ENCODE measurements around the gene SPAG4.

SPAG4 gene

GRCh38 chr20:35620818-35621559 is 5.4 kb downstream of the SPAG4 start:
- peaks cover 8 to 15% of the 10 kb centered on the region in 2 experiments for H3K4me1 ChIP-seq (ENCODE audit: control insufficient read depth in 1 of 2, insufficient read depth in 2 of 2, low read length in 2 of 2)
- no peak overlapping the region for H2BK12ac ChIP-seq (ENCODE audit: low read length)
- H2AFZ ChIP-seq (ENCODE audit: insufficient read depth, low read length, poor library complexity): no peak overlapping the region
- DNase-seq: no peak
- H3K79me2 ChIP-seq (ENCODE audit: control insufficient read depth, insufficient read depth, low read length, poor library complexity): no peaks in the 10 kb centered on the region
- no peak overlapping the region for H3K9ac ChIP-seq (ENCODE audit: low read length)
- no peak overlapping the region for H3K4ac ChIP-seq (ENCODE audit: low read depth, low read length)
- H4K8ac ChIP-seq (ENCODE audit: low read depth, low read length): no peak overlapping the region
- no CpG with 5 or more reads among the region's 11 CpGs for WGBS (ENCODE audit: extremely low coverage, insufficient coverage, insufficient read length)
- H3K4me3 ChIP-seq (ENCODE audit: low read depth, low read length): no peak overlapping the region
- H3K27ac ChIP-seq (ENCODE audit: low read depth, low read length): no peak overlapping the region
- no peak overlapping the region for H3K4me2 ChIP-seq (ENCODE audit: low read length)
- H3K79me1 ChIP-seq (ENCODE audit: low read length): no peaks in the 10 kb centered on the region
- H3K18ac ChIP-seq (ENCODE audit: low read length): no peak overlapping the region
- H2BK5ac ChIP-seq (ENCODE audit: low read depth, low read length, poor library complexity): no peak overlapping the region
- no peak overlapping the region for H3K14ac ChIP-seq (ENCODE audit: low read length)
- H4K12ac ChIP-seq (ENCODE audit: low read depth, low read length): no peak overlapping the region
- no peaks in the 10 kb centered on the region for H3K9me3 ChIP-seq (ENCODE audit: insufficient read depth, low read depth, low read length)
- no peaks in the 10 kb centered on the region for H3K27me3 ChIP-seq (ENCODE audit: insufficient read depth, low read length)
- no peak overlapping the region for H4K91ac ChIP-seq (ENCODE audit: low read depth, low read length)
- no peak overlapping the region for H2AK5ac ChIP-seq (ENCODE audit: low read length)
- H2BK120ac ChIP-seq (ENCODE audit: insufficient read depth, low read length, poor library complexity): no peak overlapping the region
- H3K36me3 ChIP-seq (ENCODE audit: control insufficient read depth in 1 of 2, insufficient read depth in 2 of 2, low read length in 2 of 2): peaks cover 5 to 9% of the 10 kb centered on the region in 2 experiments
- no peak overlapping the region for H3K23ac ChIP-seq (ENCODE audit: low read length)

- no peak overlapping the region for H2BK5ac ChIP-seq (ENCODE audit: low read depth, low read length, poor library complexity)
- no peak overlapping the region for H3K23ac ChIP-seq (ENCODE audit: low read length)
- H4K8ac ChIP-seq (ENCODE audit: low read depth, low read length): no peak overlapping the region
- no peak overlapping the region for H3K18ac ChIP-seq (ENCODE audit: low read length)
- H2BK12ac ChIP-seq (ENCODE audit: low read length): no peak overlapping the region
- H3K4me3 ChIP-seq (ENCODE audit: low read depth, low read length): no peak overlapping the region
- no peak overlapping the region for H2AK5ac ChIP-seq (ENCODE audit: low read length)
- H4K91ac ChIP-seq (ENCODE audit: low read depth, low read length): no peak overlapping the region
- H3K4me2 ChIP-seq (ENCODE audit: low read length): no peak overlapping the region
- H3K14ac ChIP-seq (ENCODE audit: low read length): no peak overlapping the region
- no peak overlapping the region for H3K4ac ChIP-seq (ENCODE audit: low read depth, low read length)
- H2BK120ac ChIP-seq (ENCODE audit: insufficient read depth, low read length, poor library complexity): no peak overlapping the region
- no peaks in the 10 kb centered on the region for H3K79me2 ChIP-seq (ENCODE audit: control insufficient read depth, insufficient read depth, low read length, poor library complexity)
- H3K9ac ChIP-seq (ENCODE audit: low read length): no peak overlapping the region
- no peaks in the 10 kb centered on the region for H3K79me1 ChIP-seq (ENCODE audit: low read length)
- H3K9me3 ChIP-seq (ENCODE audit: insufficient read depth, low read depth, low read length): no peaks in the 10 kb centered on the region
- H3K27me3 ChIP-seq (ENCODE audit: insufficient read depth, low read length): no peaks in the 10 kb centered on the region
- H2AFZ ChIP-seq (ENCODE audit: insufficient read depth, low read length, poor library complexity): no peak overlapping the region
- H3K36me3 ChIP-seq (ENCODE audit: control insufficient read depth in 1 of 2, insufficient read depth in 2 of 2, low read length in 2 of 2): peaks cover 11 to 15% of the 10 kb centered on the region in 2 experiments
- no CpG with 5 or more reads among the region's 2 CpGs for WGBS (ENCODE audit: extremely low coverage, insufficient coverage, insufficient read length)
- no peak overlapping the region for H4K12ac ChIP-seq (ENCODE audit: low read depth, low read length)
- no peak overlapping the region for H3K27ac ChIP-seq (ENCODE audit: low read depth, low read length)
- peaks cover 8 to 15% of the 10 kb centered on the region in 2 experiments for H3K4me1 ChIP-seq (ENCODE audit: control insufficient read depth in 1 of 2, insufficient read depth in 2 of 2, low read length in 2 of 2)
- DNase-seq: no peak
Measured at GRCh38 chr20:35621560-35621946, 5.9 kb downstream of the SPAG4 start.

GRCh38 chr20:35625584-35626385 is 10.2 kb downstream of the SPAG4 start:
- H2BK5ac ChIP-seq (ENCODE audit: low read depth, low read length, poor library complexity): no peak overlapping the region
- no peak overlapping the region for H3K9ac ChIP-seq (ENCODE audit: low read length)
- H3K36me3 ChIP-seq (ENCODE audit: control insufficient read depth in 1 of 2, insufficient read depth in 2 of 2, low read length in 2 of 2): peaks cover 32 to 45% of the 10 kb centered on the region in 2 experiments
- H3K23ac ChIP-seq (ENCODE audit: low read length): no peak overlapping the region
- no peak overlapping the region for H4K91ac ChIP-seq (ENCODE audit: low read depth, low read length)
- no peak overlapping the region for H3K27ac ChIP-seq (ENCODE audit: low read depth, low read length)
- no peak overlapping the region for H4K8ac ChIP-seq (ENCODE audit: low read depth, low read length)
- H3K14ac ChIP-seq (ENCODE audit: low read length): no peak overlapping the region
- no peak overlapping the region for H2AFZ ChIP-seq (ENCODE audit: insufficient read depth, low read length, poor library complexity)
- H3K18ac ChIP-seq (ENCODE audit: low read length): no peak overlapping the region
- no CpG with 5 or more reads among the region's 6 CpGs for WGBS (ENCODE audit: extremely low coverage, insufficient coverage, insufficient read length)
- H3K9me3 ChIP-seq (ENCODE audit: insufficient read depth, low read depth, low read length): peaks cover 2% of the 10 kb centered on the region
- no peaks in the 10 kb centered on the region for H3K27me3 ChIP-seq (ENCODE audit: insufficient read depth, low read length)
- no peak for DNase-seq
- no peak overlapping the region for H3K4ac ChIP-seq (ENCODE audit: low read depth, low read length)
- H2BK12ac ChIP-seq (ENCODE audit: low read length): no peak overlapping the region
- no peaks in the 10 kb centered on the region for H3K79me1 ChIP-seq (ENCODE audit: low read length)
- H3K4me2 ChIP-seq (ENCODE audit: low read length): no peak overlapping the region
- H2BK120ac ChIP-seq (ENCODE audit: insufficient read depth, low read length, poor library complexity): no peak overlapping the region
- H4K12ac ChIP-seq (ENCODE audit: low read depth, low read length): no peak overlapping the region
- H3K4me1 ChIP-seq (ENCODE audit: control insufficient read depth in 1 of 2, insufficient read depth in 2 of 2, low read length in 2 of 2): no peaks in the 10 kb centered on the region
- no peaks in the 10 kb centered on the region for H3K79me2 ChIP-seq (ENCODE audit: control insufficient read depth, insufficient read depth, low read length, poor library complexity)
- H2AK5ac ChIP-seq (ENCODE audit: low read length): no peak overlapping the region
- H3K4me3 ChIP-seq (ENCODE audit: low read depth, low read length): no peak overlapping the region

- Histone ChIP-seq H4K91ac (ENCODE audit: low read depth, low read length) (no peak overlapping the region), H3K4me3 (ENCODE audit: low read depth, low read length) (no peak overlapping the region), H3K23ac (ENCODE audit: low read length) (no peak overlapping the region), H3K27me3 (ENCODE audit: insufficient read depth, low read length) (no peaks in the 10 kb centered on the region), H4K8ac (ENCODE audit: low read depth, low read length) (no peak overlapping the region), H3K14ac (ENCODE audit: low read length) (no peak overlapping the region), H3K18ac (ENCODE audit: low read length) (no peak overlapping the region), H3K4ac (ENCODE audit: low read depth, low read length) (no peak overlapping the region), H3K9me3 (ENCODE audit: insufficient read depth, low read depth, low read length) (peaks cover 2% of the 10 kb centered on the region), H3K27ac (ENCODE audit: low read depth, low read length) (no peak overlapping the region), H3K9ac (ENCODE audit: low read length) (no peak overlapping the region), H4K12ac (ENCODE audit: low read depth, low read length) (no peak overlapping the region), H3K36me3 (ENCODE audit: control insufficient read depth in 1 of 2, insufficient read depth in 2 of 2, low read length in 2 of 2) (peaks cover 35 to 52% of the 10 kb centered on the region in 2 experiments), H3K4me2 (ENCODE audit: low read length) (no peak overlapping the region), H2BK12ac (ENCODE audit: low read length) (no peak overlapping the region), H3K79me1 (ENCODE audit: low read length) (no peaks in the 10 kb centered on the region), H2AFZ (ENCODE audit: insufficient read depth, low read length, poor library complexity) (no peak overlapping the region), H2BK5ac (ENCODE audit: low read depth, low read length, poor library complexity) (no peak overlapping the region), H2BK120ac (ENCODE audit: insufficient read depth, low read length, poor library complexity) (no peak overlapping the region), H2AK5ac (ENCODE audit: low read length) (no peak overlapping the region), H3K4me1 (ENCODE audit: control insufficient read depth in 1 of 2, insufficient read depth in 2 of 2, low read length in 2 of 2) (no peaks in the 10 kb centered on the region), H3K79me2 (ENCODE audit: control insufficient read depth, insufficient read depth, low read length, poor library complexity) (no peaks in the 10 kb centered on the region)
- WGBS (ENCODE audit: extremely low coverage, insufficient coverage, insufficient read length): no CpG with 5 or more reads among the region's 13 CpGs
- DNase-seq: no peak
Measured at GRCh38 chr20:35626386-35627001, 10.9 kb downstream of the SPAG4 start.
